Hepatocyte (in vitro differentiated cells): ENCODE results near the gene LRRC43. TPM values are rescaled to one million over a fixed set of nuclear protein-coding genes. Genes with fewer than 3 reads are reported as not detected.

Experiments
- DNase-seq: peaks from one replicate; pipeline ENCODE4 v3.0.0-alpha.2; 2016; ENCODE audit warnings: low spot score
- H2AFZ ChIP-seq: fragments of 200-600 bp; sonication (generic); 2 replicates; pipeline ENCODE4 v1.6.0; 2016; ENCODE audit warnings: antibody characterized with exemption, mild to moderate bottlenecking
- H3K27ac ChIP-seq: fragments of 200-600 bp; sonication (generic); 2 replicates; pipeline ENCODE4 v1.5.1; 2016; ENCODE audit warnings: mild to moderate bottlenecking
- H3K27me3 ChIP-seq: fragments of 200-600 bp; sonication (generic); 2 replicates; pipeline ENCODE4 v1.6.1; 2016
- H3K36me3 ChIP-seq: fragments of 200-600 bp; sonication (generic); replicated peaks from 2 replicates; pipeline ENCODE4 v1.5.1; 2016; ENCODE audit warnings: low read depth; ENCODE audit not compliant: insufficient read depth
- H3K4me1 ChIP-seq: fragments of 200-600 bp; sonication (generic); 2 replicates; pipeline ENCODE4 v1.5.1; 2016; ENCODE audit warnings: mild to moderate bottlenecking, moderate library complexity; ENCODE audit not compliant: insufficient read depth
- H3K4me2 ChIP-seq: fragments of 200-600 bp; sonication (generic); 2 replicates; pipeline ENCODE4 v1.6.0; 2016
- H3K4me3 ChIP-seq: fragments of 200-600 bp; sonication (generic); 2 replicates; pipeline ENCODE4 v1.5.1; 2016; ENCODE audit warnings: mild to moderate bottlenecking
- H3K79me2 ChIP-seq: fragments of 200-600 bp; sonication (generic); 2 replicates; pipeline ENCODE4 v1.6.0; 2017; ENCODE audit warnings: mild to moderate bottlenecking
- H3K9me2 ChIP-seq: fragments of 200-600 bp; sonication (generic); replicated peaks from 2 replicates; pipeline ENCODE4 v1.6.0; 2017; ENCODE audit warnings: mild to moderate bottlenecking; ENCODE audit not compliant: insufficient read depth
- H3K9me3 ChIP-seq: fragments of 200-600 bp; sonication (generic); 2 replicates; pipeline ENCODE4 v1.5.1; 2016; ENCODE audit warnings: low read depth, mild to moderate bottlenecking
- H4K20me1 ChIP-seq: fragments of 200-600 bp; sonication (generic); 2 replicates; pipeline ENCODE4 v1.6.0; 2016; ENCODE audit warnings: mild to moderate bottlenecking; ENCODE audit not compliant: insufficient read depth, poor library complexity, severe bottlenecking
- EZH2 ChIP-seq: fragments of 200-600 bp; sonication (generic); IDR thresholded peaks from 2 replicates; pipeline ENCODE4 v1.6.1; 2016; ENCODE audit warnings: antibody characterized with exemption, mild to moderate bottlenecking, borderline replicate concordance
- EZH2phosphoT487 ChIP-seq: fragments of 200-600 bp; sonication (generic); IDR thresholded peaks from one replicate; pipeline ENCODE4 v1.6.1; 2018; ENCODE audit warnings: antibody characterized with exemption, mild to moderate bottlenecking, low read depth, moderate library complexity; ENCODE audit not compliant: unreplicated experiment, severe bottlenecking
- WGBS: methylation state at CpG from one replicate; pipeline ENCODE4 v1.1.6; 2016; ENCODE audit warnings: low lambda C conversion rate; ENCODE audit errors: missing lambda C conversion rate; 5-methylcytosine and 5-hydroxymethylcytosine counted together
- polyA plus RNA-seq: library from polyadenylated mRNA; unstranded; fragments of >200 nt; fragmentation: Nextera tagmentation; extraction: Ambion mirVana; gene quantifications from 2 replicates; pipeline ENCODE4 v1.2.1, GENCODE V29; 2016
- total RNA-seq: library from RNA; depleted of rRNA; stranded (reverse); fragments of >200 nt; gene quantifications from 2 replicates; pipeline ENCODE4 v1.2.3, GENCODE V29; 2014
- TF ChIP-seq, protein P1 (sequence below): fragments of 200-600 bp; sonication (generic); IDR thresholded peaks from 2 replicates; pipeline ENCODE4 v1.5.1; 2016; ENCODE audit warnings: antibody characterized with exemption, mild to moderate bottlenecking; ENCODE audit not compliant: poor library complexity

Gene LRRC43, protein sequence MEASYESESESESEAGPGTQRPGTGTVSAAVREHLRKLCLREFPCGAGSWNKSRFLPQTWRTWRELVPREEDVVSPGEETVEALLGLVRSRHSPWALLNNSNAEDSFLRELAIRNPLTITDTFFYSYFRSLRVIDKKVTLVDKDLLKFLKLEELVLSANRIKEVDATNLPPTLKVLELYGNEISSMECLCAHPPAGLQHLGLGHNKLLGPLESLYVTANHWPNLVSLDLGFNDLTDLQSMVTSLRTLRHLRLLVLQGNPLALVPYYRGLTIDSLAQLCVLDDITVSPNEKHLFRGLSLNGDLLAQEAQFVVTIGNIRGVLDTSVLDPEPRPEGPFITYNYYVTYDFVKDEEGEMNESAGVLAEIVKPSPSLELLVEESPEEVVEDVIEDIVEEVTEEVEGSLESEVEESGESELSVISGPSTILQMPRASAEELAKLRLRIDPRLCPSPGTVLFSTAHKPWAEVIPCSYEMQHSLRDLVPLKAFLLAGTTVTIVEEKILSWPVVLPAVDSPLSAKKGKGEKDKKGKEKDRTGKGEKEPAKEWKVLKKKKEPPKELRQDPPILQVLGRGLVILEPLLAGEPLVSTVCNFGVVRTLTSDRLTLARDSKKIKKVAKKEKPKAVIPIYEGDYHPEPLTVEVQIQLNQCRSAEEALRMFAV
- total RNA-seq = 0.24 and 1.7 TPM in 2 replicates
- 0.90 and 1.7 TPM in 2 replicates for polyA plus RNA-seq

DNA sequence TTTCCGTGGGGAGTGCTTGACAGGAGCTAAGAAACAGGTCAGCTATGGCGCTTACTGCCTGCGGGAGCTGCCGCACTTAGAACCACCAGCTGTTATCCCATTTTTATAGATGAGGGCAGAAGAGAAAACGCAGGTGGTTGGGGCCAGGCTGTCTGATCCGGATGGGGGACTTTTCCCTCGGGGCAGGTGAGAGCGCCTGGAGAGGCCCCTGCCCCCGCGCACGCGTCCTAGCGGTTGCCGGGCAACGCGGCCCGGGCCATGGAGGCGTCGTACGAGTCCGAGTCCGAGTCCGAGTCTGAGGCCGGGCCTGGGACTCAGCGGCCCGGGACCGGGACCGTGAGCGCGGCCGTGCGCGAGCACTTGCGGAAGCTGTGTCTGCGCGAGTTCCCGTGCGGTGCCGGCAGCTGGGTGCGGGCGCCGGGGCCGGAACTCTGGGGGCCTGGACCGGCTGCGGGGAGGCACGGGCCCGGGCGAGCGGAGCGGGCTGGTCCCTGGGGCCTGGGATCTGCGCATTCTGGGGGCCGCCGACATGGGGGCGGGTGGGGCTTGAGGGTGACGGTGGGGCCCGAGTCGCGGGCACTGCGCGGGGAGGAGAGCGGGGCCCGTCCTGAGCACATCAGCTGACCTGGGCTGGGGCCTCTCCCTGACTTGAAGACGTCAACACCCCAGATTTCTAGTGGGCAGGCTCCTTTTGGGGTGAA is at the start of gene LRRC43:
Gene LRRC43 (plus strand): TSS at position 237 of the 701 bp plus-strand sequence. CDS start 22 bp downstream, at position 259.
- H3K79me2 ChIP-seq = no peaks in the 10 kb centered on the region
- 4% methylated on average over 43 of the region's 63 CpGs for WGBS
- peaks cover 3% of the 10 kb centered on the region for H3K4me1 ChIP-seq
- peak within 1 kb of the TSS; percentile 87 for H3K4me2 ChIP-seq
- no peaks in the 10 kb centered on the region for H3K9me2 ChIP-seq
- H4K20me1 ChIP-seq = no peaks in the 10 kb centered on the region
- no peaks in the 10 kb centered on the region for H3K27me3 ChIP-seq
- H3K36me3 ChIP-seq = no peaks in the 10 kb centered on the region
- no peaks in the 10 kb centered on the region for H3K9me3 ChIP-seq
- peak within 1 kb of the TSS; percentile 25 for H3K27ac ChIP-seq
- TF ChIP-seq EZH2phosphoT487 (no peak), EZH2 (no peak)
- TF ChIP-seq, protein P1, sequence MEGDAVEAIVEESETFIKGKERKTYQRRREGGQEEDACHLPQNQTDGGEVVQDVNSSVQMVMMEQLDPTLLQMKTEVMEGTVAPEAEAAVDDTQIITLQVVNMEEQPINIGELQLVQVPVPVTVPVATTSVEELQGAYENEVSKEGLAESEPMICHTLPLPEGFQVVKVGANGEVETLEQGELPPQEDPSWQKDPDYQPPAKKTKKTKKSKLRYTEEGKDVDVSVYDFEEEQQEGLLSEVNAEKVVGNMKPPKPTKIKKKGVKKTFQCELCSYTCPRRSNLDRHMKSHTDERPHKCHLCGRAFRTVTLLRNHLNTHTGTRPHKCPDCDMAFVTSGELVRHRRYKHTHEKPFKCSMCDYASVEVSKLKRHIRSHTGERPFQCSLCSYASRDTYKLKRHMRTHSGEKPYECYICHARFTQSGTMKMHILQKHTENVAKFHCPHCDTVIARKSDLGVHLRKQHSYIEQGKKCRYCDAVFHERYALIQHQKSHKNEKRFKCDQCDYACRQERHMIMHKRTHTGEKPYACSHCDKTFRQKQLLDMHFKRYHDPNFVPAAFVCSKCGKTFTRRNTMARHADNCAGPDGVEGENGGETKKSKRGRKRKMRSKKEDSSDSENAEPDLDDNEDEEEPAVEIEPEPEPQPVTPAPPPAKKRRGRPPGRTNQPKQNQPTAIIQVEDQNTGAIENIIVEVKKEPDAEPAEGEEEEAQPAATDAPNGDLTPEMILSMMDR = no peak
- peak; percentile 85 for DNase-seq
- H3K4me3 ChIP-seq = peak within 1 kb of the TSS; percentile 67
- peak within 1 kb of the TSS; percentile 67 for H2AFZ ChIP-seq

DNA sequence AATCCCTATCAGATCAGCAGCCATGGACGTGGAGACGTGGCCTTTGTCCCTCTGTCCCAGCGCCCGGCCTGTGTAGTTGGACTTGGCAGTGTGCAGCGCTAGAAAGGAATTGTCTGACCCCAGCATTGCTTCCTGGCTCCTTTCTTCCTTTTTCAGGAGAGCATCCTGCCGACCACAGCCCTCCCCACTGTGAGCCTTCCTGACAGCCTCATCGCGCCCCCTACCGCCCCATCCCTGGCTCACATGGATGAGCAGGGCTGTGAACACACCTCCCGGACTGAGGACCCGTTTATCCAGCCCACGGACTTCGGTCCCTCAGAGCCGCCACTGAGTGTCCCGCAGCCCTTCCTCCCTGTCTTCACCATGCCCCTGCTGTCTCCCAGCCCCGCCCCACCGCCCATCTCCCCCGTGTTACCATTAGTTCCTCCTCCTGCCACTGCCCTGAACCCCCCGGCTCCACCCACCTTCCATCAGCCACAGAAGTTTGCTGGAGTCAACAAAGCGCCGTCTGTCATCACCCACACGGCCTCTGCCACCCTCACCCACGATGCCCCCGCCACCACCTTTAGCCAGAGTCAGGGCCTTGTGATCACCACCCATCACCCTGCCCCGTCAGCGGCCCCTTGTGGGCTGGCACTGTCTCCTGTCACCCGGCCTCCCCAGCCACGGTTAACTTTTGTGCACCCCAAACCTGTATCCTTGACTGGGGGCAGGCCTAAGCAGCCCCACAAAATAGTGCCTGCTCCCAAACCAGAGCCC is 49.6 kb upstream of the LRRC43 start:
- Histone ChIP-seq H3K27me3 (no peaks in the 10 kb centered on the region), H3K27ac (no peak overlapping the region), H3K79me2 (no peaks in the 10 kb centered on the region), H3K9me3 (no peaks in the 10 kb centered on the region), H2AFZ (no peak overlapping the region), H3K36me3 (no peaks in the 10 kb centered on the region), H4K20me1 (no peaks in the 10 kb centered on the region), H3K4me2 (no peak overlapping the region), H3K4me3 (no peak overlapping the region), H3K4me1 (no peaks in the 10 kb centered on the region), H3K9me2 (no peaks in the 10 kb centered on the region)
- no peak for DNase-seq
- no peak for TF ChIP-seq EZH2phosphoT487
- WGBS = 89% methylated on average over 23 of the region's 28 CpGs

DNA sequence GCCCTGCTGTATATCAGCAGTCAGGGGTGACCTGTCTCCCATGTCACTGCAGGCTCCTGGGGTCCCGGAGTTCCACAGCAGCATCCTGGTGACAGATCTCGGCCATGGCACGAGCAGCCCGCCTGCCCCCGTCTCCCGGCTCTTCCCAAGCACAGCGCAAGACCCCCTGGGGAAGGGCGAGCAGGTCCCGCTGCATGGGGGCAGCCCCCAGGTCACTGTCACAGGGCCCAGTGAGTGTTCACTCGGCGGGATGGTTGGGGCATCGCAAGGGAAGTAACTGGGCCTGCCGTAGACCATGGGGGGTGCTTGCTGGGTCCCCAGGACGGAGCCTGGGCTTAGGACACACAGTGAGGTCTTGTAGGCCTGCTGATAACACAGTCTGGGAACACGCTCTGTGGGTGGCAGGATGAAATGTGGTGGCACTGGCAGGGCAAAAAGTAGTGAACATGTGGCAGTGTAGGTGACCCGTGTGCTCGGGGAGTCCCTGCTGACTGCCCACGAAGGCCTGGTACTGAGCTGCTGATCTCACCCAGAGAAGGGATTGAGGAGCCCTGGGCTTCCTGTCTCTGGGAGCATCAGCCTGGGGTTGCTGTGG is 47.4 kb upstream of the LRRC43 start:
- no peaks in the 10 kb centered on the region for H4K20me1 ChIP-seq
- 98% methylated on average over 18 of the region's 18 CpGs for WGBS
- H3K4me3 ChIP-seq = no peak overlapping the region
- DNase-seq = peak; percentile 3
- H3K9me3 ChIP-seq = no peaks in the 10 kb centered on the region
- no peaks in the 10 kb centered on the region for H3K79me2 ChIP-seq
- H3K27me3 ChIP-seq = no peaks in the 10 kb centered on the region
- no peaks in the 10 kb centered on the region for H3K9me2 ChIP-seq
- no peak overlapping the region for H3K27ac ChIP-seq
- H2AFZ ChIP-seq = no peak overlapping the region
- TF ChIP-seq EZH2 (no peak), EZH2phosphoT487 (no peak)
- TF ChIP-seq, protein P1 = no peak
- H3K36me3 ChIP-seq = no peaks in the 10 kb centered on the region
- H3K4me2 ChIP-seq = no peak overlapping the region
- no peaks in the 10 kb centered on the region for H3K4me1 ChIP-seq
